ENCODE measurements around the gene CORO7. TPM values are rescaled to one million over a fixed set of nuclear protein-coding genes. Genes with fewer than 3 reads are reported as not detected.
A peak's percentile ranks its signal among the peaks of the same experiment; 100 is the strongest.

Gene CORO7
- 10.0 TPM for polyA plus RNA-seq (2013, experiment 1 of 2; ENCODE audit: insufficient read length)
- 11.6 TPM for polyA plus RNA-seq (2013, experiment 2 of 2; ENCODE audit: insufficient read length)

- DNase-seq, result peak; percentile 86
Measured at GRCh38 chr16:4416200-4417032, at the start of gene CORO7. Gene CORO7, minus strand, starts transcription at chr16:4416596. Its CDS starts 78 bp downstream, at chr16:4416518.

DNA sequence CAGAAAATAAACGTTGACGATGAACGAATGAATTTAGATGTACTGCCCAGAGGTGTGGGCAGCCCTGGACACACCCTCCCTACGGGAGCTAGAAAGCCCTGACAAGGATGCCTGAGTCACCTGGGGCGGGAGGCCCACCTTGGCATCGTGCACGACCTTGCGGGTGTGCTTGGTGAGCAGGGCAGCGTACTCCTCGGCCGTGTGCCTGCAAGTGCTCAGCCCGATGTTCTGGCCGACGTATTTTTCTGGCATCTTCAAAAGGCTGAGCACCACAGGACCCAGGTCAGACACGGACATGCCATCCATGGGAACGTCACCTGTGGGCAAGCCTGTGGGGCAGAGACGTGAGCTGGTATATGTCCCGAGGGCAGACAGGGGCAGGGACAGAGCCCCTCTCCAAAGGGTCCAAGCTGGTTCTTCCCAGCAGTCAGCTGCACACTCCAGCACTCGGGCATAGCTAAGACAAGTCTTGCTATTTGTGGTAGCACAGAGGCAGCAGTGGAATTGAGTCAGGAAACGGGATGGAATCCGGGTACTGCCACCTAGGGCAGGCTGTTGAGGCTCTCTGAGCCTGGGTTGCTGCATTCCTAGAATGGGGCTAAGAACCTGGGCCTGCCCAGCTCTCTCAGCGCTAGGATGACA lies 47.2 kb upstream of the CORO7 start:
- no peak for DNase-seq

DNA sequence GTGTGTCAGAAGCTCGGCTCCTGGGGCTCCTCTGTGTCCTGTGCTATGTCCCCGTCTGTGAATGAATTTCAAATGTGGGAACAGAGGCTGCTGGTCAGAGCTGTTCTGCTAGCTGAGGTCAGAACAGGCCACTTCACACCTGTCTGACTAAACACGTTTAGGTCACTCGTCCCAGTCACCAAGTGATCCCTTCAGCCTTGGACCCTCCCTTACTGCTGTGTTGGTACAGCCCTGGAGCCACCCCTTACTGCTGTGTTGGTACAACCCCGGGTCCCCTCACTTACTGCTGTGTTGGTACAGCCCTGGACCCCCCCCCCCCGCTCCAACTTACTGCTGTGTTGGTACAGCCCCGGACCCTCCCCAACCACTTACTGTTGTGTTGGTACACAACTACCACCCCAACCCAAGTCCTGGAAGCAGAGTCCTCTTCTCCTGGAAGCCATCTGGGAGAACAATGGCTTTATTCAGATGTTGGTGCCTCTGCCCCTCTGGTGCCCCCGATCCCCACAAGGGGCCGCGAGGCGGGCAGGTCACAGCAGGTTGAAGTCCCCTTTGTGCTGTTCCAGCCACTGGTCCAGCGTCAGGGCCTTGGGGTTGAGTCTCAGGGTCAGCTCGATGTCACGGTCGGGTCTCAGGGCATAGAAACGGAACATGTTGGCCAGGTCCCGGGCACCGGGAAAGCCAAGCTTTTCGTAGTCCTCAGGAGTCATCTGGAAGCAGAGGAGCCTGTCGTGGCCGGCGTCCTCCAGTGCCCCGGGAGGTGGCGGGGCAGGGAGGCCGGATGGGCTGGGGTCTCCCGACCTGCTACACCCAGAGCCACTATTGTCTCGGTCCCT lies 45.1 kb upstream of the CORO7 start:
- no peak for DNase-seq

GRCh38 chr16:4460936-4461249 lies 44.5 kb upstream of the CORO7 start:
- DNase-seq, result no peak

- no peak for DNase-seq
Measured at GRCh38 chr16:4455951-4456350, 39.6 kb upstream of the CORO7 start.

- DNase-seq, result no peak
Measured at GRCh38 chr16:4455081-4455480, 38.7 kb upstream of the CORO7 start.

GRCh38 chr16:4454623-4455022 lies 38.2 kb upstream of the CORO7 start:
- no peak for DNase-seq

DNA sequence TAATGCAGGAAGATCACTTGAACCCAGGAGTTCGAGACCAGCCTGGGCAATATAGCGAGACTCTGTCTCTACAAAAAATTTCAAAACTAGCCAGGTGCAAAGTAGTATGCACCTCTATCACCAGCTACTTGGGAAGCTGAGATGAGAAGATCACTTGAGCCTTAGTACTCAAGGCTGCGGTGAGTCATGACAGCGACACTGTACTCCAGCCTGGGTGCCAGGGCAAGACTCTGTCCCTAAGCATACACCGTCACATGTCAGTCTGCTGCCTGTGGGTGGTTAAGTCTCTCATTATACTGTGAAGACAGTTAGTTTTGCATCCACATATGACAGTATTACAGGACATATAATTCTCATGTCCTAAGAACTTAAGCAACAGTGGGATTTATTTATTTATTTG lies 36.3 kb upstream of the CORO7 start:
- no peak for DNase-seq

GRCh38 chr16:4450931-4451519 lies 34.6 kb upstream of the CORO7 start:
- DNase-seq, result no peak

GRCh38 chr16:4450430-4450829 lies 34.0 kb upstream of the CORO7 start:
- no peak for DNase-seq

GRCh38 chr16:4443986-4444385 lies 27.6 kb upstream of the CORO7 start:
- DNase-seq, result no peak

- DNase-seq, result no peak
Measured at GRCh38 chr16:4443271-4443670, 26.9 kb upstream of the CORO7 start.

GRCh38 chr16:4442371-4442770 lies 26.0 kb upstream of the CORO7 start:
- DNase-seq, result no peak

DNA sequence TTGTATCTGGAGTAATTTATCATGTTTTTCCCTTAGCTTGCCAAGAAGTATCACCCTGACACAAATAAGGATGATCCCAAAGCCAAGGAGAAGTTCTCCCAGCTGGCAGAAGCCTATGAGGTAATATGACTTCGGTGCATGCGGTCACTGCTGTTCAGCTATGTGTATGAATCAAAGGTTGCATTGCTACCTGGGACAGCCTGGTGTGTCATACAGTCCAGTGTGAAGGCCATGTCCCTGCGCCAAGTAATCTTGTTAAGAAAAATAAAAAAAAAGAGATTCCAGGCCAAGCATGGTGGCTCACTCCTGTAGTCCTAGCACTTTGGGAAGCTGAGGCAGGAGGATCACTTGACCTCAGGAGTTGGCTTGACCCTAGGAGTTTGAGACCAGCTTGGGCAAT lies 21.0 kb upstream of the CORO7 start:
- no peak for DNase-seq

GRCh38 chr16:4435337-4436067 lies 19.1 kb upstream of the CORO7 start:
- peak; percentile 43 for DNase-seq

DNA sequence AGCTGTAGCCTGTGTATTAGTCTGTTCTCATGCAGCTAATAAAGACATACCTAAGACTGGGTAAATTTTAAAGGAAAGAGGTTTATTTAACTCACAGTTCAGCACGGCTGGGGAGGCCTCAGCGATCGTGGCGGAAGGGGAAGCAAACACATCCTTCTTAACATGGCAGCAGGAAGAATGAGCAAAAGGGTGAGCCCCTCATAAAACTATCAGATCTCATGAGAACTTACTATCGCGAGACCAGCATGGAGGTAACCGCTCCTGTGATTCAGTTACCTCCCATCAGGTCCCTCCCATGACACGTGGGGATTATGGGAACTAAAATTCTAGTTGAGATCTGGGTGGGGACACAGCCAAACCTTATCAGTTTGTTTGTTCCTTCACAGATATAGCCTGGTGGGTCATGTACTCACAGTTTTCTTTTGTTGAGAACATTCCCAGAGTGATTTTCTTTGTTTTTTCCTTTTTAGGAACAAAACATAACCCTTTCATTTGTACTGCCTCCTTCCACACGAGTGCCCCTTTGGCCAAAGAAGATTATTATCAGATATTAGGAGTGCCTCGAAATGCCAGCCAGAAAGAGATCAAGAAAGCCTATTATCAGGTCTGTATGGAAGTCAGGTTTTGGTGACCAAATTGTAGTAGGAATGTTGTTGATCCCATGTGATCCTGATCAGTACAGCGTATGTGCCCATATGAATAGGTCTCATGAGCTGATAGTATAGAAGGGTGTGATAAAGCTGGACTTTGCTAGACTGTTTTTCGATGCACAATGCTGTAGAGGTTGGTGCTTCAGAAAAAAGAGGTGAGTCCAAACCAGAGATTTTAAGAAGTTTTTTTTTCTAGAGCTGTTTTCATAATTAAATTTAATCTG lies 17.8 kb upstream of the CORO7 start:
- no peak for DNase-seq

- no peak for DNase-seq
Measured at GRCh38 chr16:4433228-4433627, 16.8 kb upstream of the CORO7 start.

GRCh38 chr16:4431023-4431422 lies 14.6 kb upstream of the CORO7 start:
- DNase-seq, result no peak

DNA sequence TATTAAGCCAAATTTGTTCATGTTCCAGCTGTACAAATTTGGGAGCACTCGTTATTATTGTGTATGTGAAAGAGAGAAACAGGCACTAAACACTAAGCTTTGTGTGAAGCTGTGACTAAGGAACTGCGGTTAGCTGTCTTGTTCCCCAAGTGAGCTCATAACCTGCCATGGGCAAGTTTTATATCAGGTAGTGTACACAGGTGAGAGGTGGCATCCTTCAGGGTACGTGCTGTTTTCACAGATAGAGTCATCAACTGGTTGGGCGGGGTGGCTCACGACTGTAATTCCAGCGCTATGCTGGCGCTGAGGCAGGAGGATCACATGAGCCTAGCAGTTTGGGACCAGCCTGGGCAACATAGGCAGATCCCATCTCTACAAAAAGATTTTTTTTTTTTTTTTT lies 12.1 kb upstream of the CORO7 start:
- DNase-seq, result no peak

DNA sequence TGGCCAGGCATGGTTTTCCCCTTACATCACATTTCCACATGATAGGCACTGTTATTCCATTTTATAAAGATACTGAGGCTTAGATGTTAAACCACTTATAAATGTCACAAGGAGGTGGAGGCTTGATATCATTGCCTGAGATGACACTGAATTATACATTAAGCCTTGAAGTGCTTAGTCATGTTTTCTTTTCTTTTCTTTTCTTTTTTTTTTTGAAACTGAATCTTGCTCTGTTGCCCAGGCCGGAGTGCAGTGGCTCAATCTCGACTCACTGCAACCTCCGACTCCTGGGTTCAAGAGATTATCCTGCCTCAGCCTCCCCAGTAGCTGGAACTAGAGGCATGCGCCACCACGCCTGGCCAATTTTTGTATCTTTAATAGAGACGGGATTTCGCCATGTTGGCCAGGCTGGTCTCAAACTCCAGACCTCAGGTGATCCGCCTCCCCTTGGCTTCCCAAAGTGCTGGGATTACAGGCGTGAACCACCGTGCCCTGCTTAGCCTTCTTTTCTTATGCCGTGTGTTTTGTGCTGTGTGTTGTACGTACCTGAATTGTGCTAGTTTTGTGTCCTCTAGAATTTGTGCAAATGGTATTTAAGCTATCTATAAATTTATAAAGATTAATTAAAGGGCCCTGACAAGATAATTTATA lies 10.5 kb upstream of the CORO7 start:
- DNase-seq, result no peak
